KMS-11 (cell line): ENCODE data around the gene FAT1.

ENCODE experiments used
- H2AFZ ChIP-seq: fragments of 200-600 bp; sonication (generic); 2 replicates; pipeline ENCODE4 v1.6.1; 2016; ENCODE audit warnings: antibody characterized with exemption, mixed run types, low read depth
- H3K27ac ChIP-seq: fragments of 200-600 bp; sonication (generic); 2 replicates; pipeline ENCODE4 v1.6.1; 2016; ENCODE audit warnings: mild to moderate bottlenecking, mixed run types
- H3K27me3 ChIP-seq: fragments of 200-600 bp; sonication (generic); 2 replicates; pipeline ENCODE4 v1.6.1; 2017; ENCODE audit warnings: mild to moderate bottlenecking, low read depth, mixed run types, moderate library complexity; ENCODE audit not compliant: insufficient read depth
- H3K36me3 ChIP-seq: fragments of 200-600 bp; sonication (generic); 2 replicates; pipeline ENCODE4 v1.6.1; 2017; ENCODE audit warnings: mild to moderate bottlenecking, mixed run types; ENCODE audit not compliant: insufficient read depth
- H3K4me1 ChIP-seq: fragments of 200-600 bp; sonication (generic); 2 replicates; pipeline ENCODE4 v1.6.1; 2016; ENCODE audit warnings: mild to moderate bottlenecking, low read depth, mixed run types; ENCODE audit not compliant: poor library complexity, severe bottlenecking
- H3K4me2 ChIP-seq: fragments of 200-600 bp; sonication (generic); 2 replicates; pipeline ENCODE4 v1.7.0; 2016; ENCODE audit warnings: mild to moderate bottlenecking, mixed run types
- H3K4me3 ChIP-seq: fragments of 200-600 bp; sonication (generic); IDR thresholded peaks from 2 replicates; pipeline ENCODE4 v1.6.1; 2017; ENCODE audit warnings: low read depth, low read length, mixed read lengths; ENCODE audit not compliant: insufficient read depth
- H3K79me2 ChIP-seq: fragments of 200-600 bp; sonication (generic); 2 replicates; pipeline ENCODE4 v1.6.1; 2016; ENCODE audit warnings: low read depth, mixed run types; ENCODE audit not compliant: insufficient read depth
- H3K9ac ChIP-seq: fragments of 200-600 bp; sonication (generic); 2 replicates; pipeline ENCODE4 v1.6.1; 2016; ENCODE audit warnings: mild to moderate bottlenecking, mixed run types
- H4K20me1 ChIP-seq: fragments of 200-600 bp; sonication (generic); 2 replicates; pipeline ENCODE4 v1.6.1; 2016; ENCODE audit warnings: mild to moderate bottlenecking, mixed run types; ENCODE audit not compliant: insufficient read depth
- TF ChIP-seq, protein P1 (sequence below): fragments of 200-600 bp; sonication (generic); conservative IDR thresholded peaks from 2 replicates; pipeline ENCODE4 v1.6.1; 2017; ENCODE audit warnings: low read depth, mild to moderate bottlenecking, antibody characterized with exemption, low read length, moderate library complexity, mixed read lengths

The FAT1 gene

DNA sequence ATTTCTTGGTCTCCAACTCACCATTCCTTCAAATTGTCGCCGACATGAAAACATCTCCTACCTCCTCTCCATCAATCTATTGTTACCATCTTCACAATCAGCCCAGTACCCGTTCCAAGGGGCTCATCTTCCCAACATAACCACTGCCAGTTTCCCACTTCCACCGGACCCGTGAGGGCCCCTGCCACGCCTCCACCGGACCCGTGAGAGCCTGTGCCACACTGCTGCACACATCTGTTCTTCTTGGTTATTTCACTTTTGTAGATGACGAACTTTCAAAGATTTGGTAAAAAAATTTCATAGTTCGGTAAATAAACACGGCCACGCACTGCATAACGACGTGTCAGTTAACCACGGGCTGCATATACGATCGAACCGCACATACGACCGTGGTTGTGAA, 65.0 kb downstream of the FAT1 start:
- Histone ChIP-seq H3K4me3 (no peak overlapping the region), H3K79me2 (no peaks in the 10 kb centered on the region), H3K27me3 (no peaks in the 10 kb centered on the region), H3K4me2 (no peak overlapping the region), H3K36me3 (no peaks in the 10 kb centered on the region), H2AFZ (no peak overlapping the region), H3K9ac (no peak overlapping the region), H3K27ac (no peak overlapping the region), H4K20me1 (no peaks in the 10 kb centered on the region), H3K4me1 (no peaks in the 10 kb centered on the region)
- TF ChIP-seq, protein P1, sequence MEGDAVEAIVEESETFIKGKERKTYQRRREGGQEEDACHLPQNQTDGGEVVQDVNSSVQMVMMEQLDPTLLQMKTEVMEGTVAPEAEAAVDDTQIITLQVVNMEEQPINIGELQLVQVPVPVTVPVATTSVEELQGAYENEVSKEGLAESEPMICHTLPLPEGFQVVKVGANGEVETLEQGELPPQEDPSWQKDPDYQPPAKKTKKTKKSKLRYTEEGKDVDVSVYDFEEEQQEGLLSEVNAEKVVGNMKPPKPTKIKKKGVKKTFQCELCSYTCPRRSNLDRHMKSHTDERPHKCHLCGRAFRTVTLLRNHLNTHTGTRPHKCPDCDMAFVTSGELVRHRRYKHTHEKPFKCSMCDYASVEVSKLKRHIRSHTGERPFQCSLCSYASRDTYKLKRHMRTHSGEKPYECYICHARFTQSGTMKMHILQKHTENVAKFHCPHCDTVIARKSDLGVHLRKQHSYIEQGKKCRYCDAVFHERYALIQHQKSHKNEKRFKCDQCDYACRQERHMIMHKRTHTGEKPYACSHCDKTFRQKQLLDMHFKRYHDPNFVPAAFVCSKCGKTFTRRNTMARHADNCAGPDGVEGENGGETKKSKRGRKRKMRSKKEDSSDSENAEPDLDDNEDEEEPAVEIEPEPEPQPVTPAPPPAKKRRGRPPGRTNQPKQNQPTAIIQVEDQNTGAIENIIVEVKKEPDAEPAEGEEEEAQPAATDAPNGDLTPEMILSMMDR: no peak

DNA sequence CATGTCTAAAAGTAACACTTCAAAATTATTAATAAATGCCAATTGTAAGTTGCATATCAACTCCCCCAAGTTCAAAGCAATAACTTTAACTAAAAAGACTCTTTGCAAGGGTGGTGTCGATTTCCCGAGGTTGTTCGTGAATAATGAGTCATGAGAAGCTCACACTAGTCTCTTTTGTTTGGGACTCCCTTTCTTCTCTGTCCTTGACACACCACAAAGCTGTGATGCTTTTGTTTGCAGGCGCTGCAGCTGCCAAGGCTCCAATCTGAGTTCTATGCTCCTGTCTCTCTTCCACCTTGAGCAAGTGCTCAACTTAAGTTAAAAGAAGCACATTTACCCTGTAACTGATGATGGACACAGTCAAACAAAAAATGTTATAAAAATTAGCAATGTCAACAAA, 65.9 kb downstream of the FAT1 start:
- no peaks in the 10 kb centered on the region for H3K27me3 ChIP-seq
- H3K36me3 ChIP-seq: no peaks in the 10 kb centered on the region
- no peak overlapping the region for H3K9ac ChIP-seq
- H3K27ac ChIP-seq: no peak overlapping the region
- no peaks in the 10 kb centered on the region for H3K4me1 ChIP-seq
- no peak overlapping the region for H2AFZ ChIP-seq
- H3K79me2 ChIP-seq: no peaks in the 10 kb centered on the region
- no peak overlapping the region for H3K4me2 ChIP-seq
- TF ChIP-seq, protein P1: no peak
- H3K4me3 ChIP-seq: no peak overlapping the region
- H4K20me1 ChIP-seq: no peaks in the 10 kb centered on the region

DNA sequence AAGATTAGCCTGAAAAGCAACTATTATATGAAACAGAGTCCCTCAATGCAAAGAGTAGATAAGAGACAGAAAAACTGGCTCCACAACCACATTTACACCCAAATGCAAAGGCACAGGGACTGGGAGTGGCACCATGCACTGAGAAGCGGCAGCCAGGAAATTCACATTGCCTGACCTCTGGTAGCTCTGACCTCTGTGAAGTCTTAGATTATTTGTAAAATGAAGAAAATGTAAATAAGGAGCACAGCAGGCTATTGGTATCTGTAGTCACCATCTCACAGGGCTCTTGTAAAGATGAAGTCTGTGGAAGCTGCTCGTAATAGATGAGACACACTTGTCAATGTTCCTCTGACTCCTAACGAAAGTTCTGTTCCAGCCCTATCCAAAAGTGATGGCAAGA, 69.7 kb downstream of the FAT1 start:
- H3K4me2 ChIP-seq: no peak overlapping the region
- TF ChIP-seq, protein P1: no peak
- no peak overlapping the region for H2AFZ ChIP-seq
- H3K27ac ChIP-seq: no peak overlapping the region
- no peak overlapping the region for H3K4me3 ChIP-seq
- H3K27me3 ChIP-seq: no peaks in the 10 kb centered on the region
- H3K4me1 ChIP-seq: no peaks in the 10 kb centered on the region
- no peak overlapping the region for H3K9ac ChIP-seq
- no peaks in the 10 kb centered on the region for H3K79me2 ChIP-seq
- no peaks in the 10 kb centered on the region for H4K20me1 ChIP-seq
- H3K36me3 ChIP-seq: no peaks in the 10 kb centered on the region

DNA sequence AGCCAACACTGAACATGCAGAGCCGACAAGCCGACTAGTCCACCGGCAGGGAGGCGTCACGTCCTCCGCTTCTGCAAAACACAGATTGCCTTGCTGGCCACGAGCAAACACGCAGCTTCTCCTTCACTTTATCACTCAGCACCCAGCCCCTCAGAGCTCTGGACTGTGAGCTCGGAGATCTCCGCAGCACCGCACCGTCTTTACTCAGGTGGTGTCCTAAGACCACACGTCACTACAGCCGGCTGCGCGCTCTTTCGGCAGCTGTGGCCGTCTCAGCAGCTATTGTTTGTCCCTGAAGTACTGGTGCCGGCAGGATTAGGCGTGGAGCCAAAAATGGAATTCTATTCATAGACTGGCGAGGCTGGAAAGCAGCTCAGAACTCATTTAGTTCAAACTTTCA, 72.0 kb downstream of the FAT1 start:
- TF ChIP-seq, protein P1: no peak
- Histone ChIP-seq H2AFZ (no peak overlapping the region), H4K20me1 (no peaks in the 10 kb centered on the region), H3K4me3 (no peak overlapping the region), H3K36me3 (no peaks in the 10 kb centered on the region), H3K4me1 (no peaks in the 10 kb centered on the region), H3K27me3 (no peaks in the 10 kb centered on the region), H3K79me2 (no peaks in the 10 kb centered on the region), H3K9ac (no peak overlapping the region), H3K4me2 (no peak overlapping the region), H3K27ac (no peak overlapping the region)

DNA sequence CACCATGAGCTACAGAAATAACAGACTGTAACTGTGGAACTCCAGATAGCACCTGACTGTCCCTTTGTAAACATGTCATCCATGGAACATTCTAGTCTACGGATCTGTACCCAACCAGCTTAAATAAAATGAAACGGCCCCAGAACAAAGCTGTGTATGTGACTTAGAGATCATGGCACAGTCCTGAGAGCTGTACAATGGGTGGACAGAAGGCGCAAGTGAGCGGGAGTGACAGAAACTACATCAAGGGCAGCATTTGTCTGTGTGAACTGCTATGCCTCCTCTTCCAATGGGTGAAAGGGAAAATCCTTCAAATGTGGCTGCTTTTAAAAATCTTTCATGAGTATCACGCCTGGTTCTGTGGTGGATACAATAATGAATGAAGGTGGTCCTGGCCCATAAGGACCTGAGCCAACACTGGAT, 72.5 kb downstream of the FAT1 start:
- Histone ChIP-seq H3K27ac (no peak overlapping the region), H3K4me1 (no peaks in the 10 kb centered on the region), H3K27me3 (no peaks in the 10 kb centered on the region), H3K36me3 (no peaks in the 10 kb centered on the region), H3K4me3 (no peak overlapping the region), H3K79me2 (no peaks in the 10 kb centered on the region), H3K4me2 (no peak overlapping the region), H3K9ac (no peak overlapping the region), H2AFZ (no peak overlapping the region), H4K20me1 (no peaks in the 10 kb centered on the region)
- TF ChIP-seq, protein P1: no peak
